Neural progenitor cell (in vitro differentiated cells): ENCODE data around the gene SNX8. TPM values are rescaled to one million over a fixed set of nuclear protein-coding genes. Genes with fewer than 3 reads are reported as not detected.

ENCODE experiments used
- DNase-seq: peaks from one replicate; pipeline ENCODE4 v3.0.0-alpha.2; 2016; ENCODE audit warnings: low spot score
- H2AFZ ChIP-seq: fragments of 200-600 bp; sonication (generic); replicated peaks from 2 replicates; pipeline ENCODE4 v1.6.1; 2016; ENCODE audit warnings: antibody characterized with exemption
- H3F3A ChIP-seq: fragments of 200-600 bp; sonication (generic); 2 replicates; pipeline ENCODE4 v1.6.1; 2016; ENCODE audit warnings: antibody characterized with exemption, low read depth
- H3K27ac ChIP-seq: fragments of 200-600 bp; sonication (generic); 2 replicates; pipeline ENCODE4 v1.5.1; 2016; ENCODE audit warnings: mild to moderate bottlenecking
- H3K27me3 ChIP-seq: fragments of 200-600 bp; sonication (generic); 2 replicates; pipeline ENCODE4 v1.6.1; 2016; ENCODE audit warnings: mild to moderate bottlenecking, moderate library complexity
- H3K36me3 ChIP-seq: fragments of 200-600 bp; sonication (generic); 2 replicates; pipeline ENCODE4 v1.5.1; 2016
- H3K4me1 ChIP-seq: fragments of 200-600 bp; sonication (generic); 2 replicates; pipeline ENCODE4 v1.6.1; 2016; ENCODE audit warnings: mixed run types
- H3K4me2 ChIP-seq: fragments of 200-600 bp; sonication (generic); 2 replicates; pipeline ENCODE4 v1.6.1; 2016
- H3K4me3 ChIP-seq: fragments of 200-600 bp; sonication (generic); 2 replicates; pipeline ENCODE4 v1.5.1; 2016
- H3K79me2 ChIP-seq: fragments of 200-600 bp; sonication (generic); 2 replicates; pipeline ENCODE4 v1.6.1; 2016; ENCODE audit warnings: low read depth
- H3K9ac ChIP-seq: fragments of 200-600 bp; sonication (generic); 2 replicates; pipeline ENCODE4 v1.6.1; 2016
- H3K9me3 ChIP-seq: fragments of 200-600 bp; sonication (generic); 2 replicates; pipeline ENCODE4 v1.5.1; 2016; ENCODE audit warnings: low read depth
- H4K20me1 ChIP-seq: fragments of 200-600 bp; sonication (generic); 2 replicates; pipeline ENCODE4 v1.6.1; 2016; ENCODE audit warnings: low read depth
- H3K27ac Mint-ChIP-seq: 3 replicates; pipeline ENCODE4 v1.8.0; 2021; ENCODE audit warnings: mixed read lengths
- H3K27me3 Mint-ChIP-seq: 2 replicates; pipeline ENCODE4 v1.8.0; 2022; ENCODE audit warnings: low read depth, mild to moderate bottlenecking, inconsistent platforms, moderate library complexity, mixed read lengths; ENCODE audit not compliant: insufficient read depth
- H3K36me3 Mint-ChIP-seq: 3 replicates; pipeline ENCODE4 v1.8.0; 2021; ENCODE audit warnings: mixed read lengths
- H3K4me1 Mint-ChIP-seq: 3 replicates; pipeline ENCODE4 v1.8.0; 2021; ENCODE audit warnings: mixed read lengths
- H3K4me3 Mint-ChIP-seq: 3 replicates; pipeline ENCODE4 v1.8.0; 2021; ENCODE audit warnings: mild to moderate bottlenecking, moderate library complexity, mixed read lengths
- H3K9me3 Mint-ChIP-seq: 3 replicates; pipeline ENCODE4 v1.8.0; 2020; ENCODE audit warnings: mixed read lengths
- CTCF ChIP-seq: fragments of 200-600 bp; sonication (generic); IDR thresholded peaks from 2 replicates; pipeline ENCODE4 v1.5.1; 2017; ENCODE audit warnings: antibody characterized with exemption, mild to moderate bottlenecking
- EZH2 ChIP-seq: fragments of 200-600 bp; sonication (generic); IDR thresholded peaks from 2 replicates; pipeline ENCODE4 v1.6.1; 2017; ENCODE audit warnings: antibody characterized with exemption, mild to moderate bottlenecking, moderate library complexity
- EZH2phosphoT487 ChIP-seq: fragments of 200-600 bp; sonication (generic); IDR thresholded peaks from 2 replicates; pipeline ENCODE4 v1.6.1; 2017; ENCODE audit warnings: antibody characterized with exemption
- total RNA-seq: library from RNA; depleted of rRNA; stranded (reverse); fragments of >200 nt; gene quantifications from 2 replicates; pipeline ENCODE4 v1.2.3, GENCODE V29; 2015; ENCODE audit warnings: low replicate concordance

Gene SNX8
- total RNA-seq, 1 donor from 2014 or later, result 3.6 TPM

- peaks cover 16% of the 10 kb centered on the region for H3K36me3 Mint-ChIP-seq
- no peak for DNase-seq
- H3K27ac ChIP-seq, result no peak overlapping the region
- H3K4me3 ChIP-seq, result no peak overlapping the region
- peaks cover 4% of the 10 kb centered on the region for H3K27me3 Mint-ChIP-seq
- no peak overlapping the region for H3K9ac ChIP-seq
- no peak overlapping the region for H2AFZ ChIP-seq
- peaks cover 37% of the 10 kb centered on the region for H4K20me1 ChIP-seq
- no peaks in the 10 kb centered on the region for H3K9me3 ChIP-seq
- peaks cover 72% of the 10 kb centered on the region for H3K79me2 ChIP-seq
- no peak overlapping the region for H3K4me3 Mint-ChIP-seq
- TF ChIP-seq EZH2phosphoT487 (no peak), EZH2 (no peak), CTCF (no peak)
- H3F3A ChIP-seq, result peaks cover 6% of the 10 kb centered on the region
- peaks cover 12% of the 10 kb centered on the region for H3K4me1 Mint-ChIP-seq
- no peaks in the 10 kb centered on the region for H3K36me3 ChIP-seq
- H3K4me2 ChIP-seq, result no peak overlapping the region
- H3K27me3 ChIP-seq, result no peaks in the 10 kb centered on the region
- peaks cover 5% of the 10 kb centered on the region for H3K4me1 ChIP-seq
- peak overlapping the region; percentile 53 for H3K27ac Mint-ChIP-seq
- no peaks in the 10 kb centered on the region for H3K9me3 Mint-ChIP-seq
Observed at GRCh38 chr7:2227699-2228098, 86.5 kb downstream of the SNX8 start.

- Histone ChIP-seq H3K4me1 (no peaks in the 10 kb centered on the region), H4K20me1 (peaks cover 33% of the 10 kb centered on the region), H3K4me3 (no peak overlapping the region), H3K79me2 (peaks cover 58% of the 10 kb centered on the region), H3K27ac (no peak overlapping the region), H3F3A (no peaks in the 10 kb centered on the region), H3K9ac (no peak overlapping the region), H3K9me3 (no peaks in the 10 kb centered on the region), H3K4me2 (no peak overlapping the region), H3K36me3 (no peaks in the 10 kb centered on the region), H3K27me3 (no peaks in the 10 kb centered on the region), H2AFZ (no peak overlapping the region)
- TF ChIP-seq CTCF (no peak), EZH2 (no peak), EZH2phosphoT487 (no peak)
- DNase-seq, result no peak
- Mint-ChIP-seq H3K27ac (no peak overlapping the region), H3K9me3 (no peaks in the 10 kb centered on the region), H3K27me3 (peaks cover 4% of the 10 kb centered on the region), H3K4me1 (peaks cover 7% of the 10 kb centered on the region), H3K36me3 (peaks cover 24% of the 10 kb centered on the region), H3K4me3 (no peak overlapping the region)
Observed at GRCh38 chr7:2225830-2226229, 88.4 kb downstream of the SNX8 start.

GRCh38 chr7:2225336-2225735, 88.9 kb downstream of the SNX8 start:
- Histone ChIP-seq H3F3A (no peaks in the 10 kb centered on the region), H3K9ac (no peak overlapping the region), H3K27ac (no peak overlapping the region), H2AFZ (no peak overlapping the region), H3K4me2 (no peak overlapping the region), H3K27me3 (no peaks in the 10 kb centered on the region), H3K36me3 (no peaks in the 10 kb centered on the region), H3K9me3 (no peaks in the 10 kb centered on the region), H3K4me1 (no peaks in the 10 kb centered on the region), H4K20me1 (peaks cover 29% of the 10 kb centered on the region), H3K4me3 (no peak overlapping the region), H3K79me2 (peaks cover 53% of the 10 kb centered on the region)
- H3K36me3 Mint-ChIP-seq, result peaks cover 24% of the 10 kb centered on the region
- H3K4me3 Mint-ChIP-seq, result no peak overlapping the region
- H3K27ac Mint-ChIP-seq, result no peak overlapping the region
- no peak for TF ChIP-seq EZH2phosphoT487
- TF ChIP-seq CTCF, result no peak
- TF ChIP-seq EZH2, result no peak
- no peaks in the 10 kb centered on the region for H3K9me3 Mint-ChIP-seq
- H3K27me3 Mint-ChIP-seq, result peaks cover 7% of the 10 kb centered on the region
- DNase-seq, result no peak
- peaks cover 2% of the 10 kb centered on the region for H3K4me1 Mint-ChIP-seq
